K562 (cell line): ENCODE results near the gene KLHL6. TPM values are rescaled to one million over a fixed set of nuclear protein-coding genes. Genes with fewer than 3 reads are reported as not detected.

Source experiments
- CBX2 ChIP-seq: fragments of 200-600 bp; sonication (generic); IDR thresholded peaks from one replicate; pipeline ENCODE4 v1.6.1; 2012; ENCODE audit warnings: mild to moderate bottlenecking, low read length, inconsistent platforms; ENCODE audit not compliant: insufficient read depth, poor library complexity, severe bottlenecking
- CC2D1A ChIP-seq: fragments of 450-650 bp; IDR thresholded peaks from 2 replicates; pipeline ENCODE4 v1.6.1; 2017; ENCODE audit warnings: mild to moderate bottlenecking
- CCAR2 ChIP-seq: fragments of 200-400 bp; formaldehyde crosslinking; IDR thresholded peaks from 2 replicates; pipeline ENCODE4 v1.6.1; 2017; ENCODE audit warnings: mild to moderate bottlenecking, low read depth, low read length
- CHD2 ChIP-seq: IDR thresholded peaks from 2 replicates; pipeline ENCODE4 v1.6.1; 2011; ENCODE audit warnings: low read depth, low read length
- GTF2A2 ChIP-seq: IDR thresholded peaks from 2 replicates; pipeline ENCODE4 v1.6.1; 2016; ENCODE audit warnings: mild to moderate bottlenecking, missing genetic modification characterization, missing compliant biosample characterization
- GTF2F1 ChIP-seq: IDR thresholded peaks from 2 replicates; pipeline ENCODE4 v1.6.1; 2011; ENCODE audit warnings: low read depth, low read length, improper control_type of control experiment
- HDAC8 ChIP-seq: fragments of 450-650 bp; IDR thresholded peaks from 2 replicates; pipeline ENCODE4 v1.6.1; 2016; ENCODE audit warnings: mild to moderate bottlenecking, missing genetic modification characterization, moderate library complexity, missing compliant biosample characterization
- HNRNPK ChIP-seq: fragments of 200-400 bp; formaldehyde crosslinking; IDR thresholded peaks from one replicate; pipeline ENCODE4 v1.6.1; 2018; ENCODE audit warnings: mild to moderate bottlenecking, low read depth, low read length; ENCODE audit not compliant: poor library complexity, severe bottlenecking
- NCOA4 ChIP-seq: fragments of 450-650 bp; IDR thresholded peaks from 2 replicates; pipeline ENCODE4 v1.6.1; 2018; ENCODE audit warnings: mild to moderate bottlenecking; ENCODE audit not compliant: partially characterized antibody
- NCOA6 ChIP-seq: fragments of 450-650 bp; IDR thresholded peaks from 2 replicates; pipeline ENCODE4 v1.6.1; 2017; ENCODE audit warnings: mild to moderate bottlenecking
- NRF1 ChIP-seq, 2 experiments: fragments of 450-650 bp; IDR thresholded peaks in 1 of 2; conservative IDR thresholded peaks in 1 of 2; 2 replicates each; pipeline ENCODE4 v1.6.1; 2014; ENCODE audit warnings: mild to moderate bottlenecking in 2 of 2
- PTTG1 ChIP-seq: fragments of 450-650 bp; IDR thresholded peaks from 2 replicates; pipeline ENCODE4 v1.6.1; 2016; ENCODE audit warnings: low read depth, mild to moderate bottlenecking, missing genetic modification characterization, missing compliant biosample characterization
- SREBF2 ChIP-seq: sonication (generic); formaldehyde crosslinking; IDR thresholded peaks from 2 replicates; pipeline ENCODE4 v1.4.0; 2020; ENCODE audit warnings: mild to moderate bottlenecking, missing genetic modification reagents
- polyA plus RNA-seq, 8 experiments: library from polyadenylated mRNA; depleted of rRNA in 4 of 8; stranded (reverse) in 5 of 8; unstranded in 3 of 8; fragments of >200 nt; fragmentation: Nextera tagmentation in 2 of 8; fragmentation: Illumina TruSeq in 1 of 8; extraction: Ambion mirVana in 2 of 8; extraction: Trizol in 1 of 8; gene quantifications; 2 replicates each; pipeline versions ENCODE4 v1.2.1 to v1.2.3, GENCODE V29; 2011 to 2014; ENCODE audit warnings: inconsistent platforms in 1 of 8, missing spikeins in 1 of 8
- total RNA-seq, 7 experiments: library from RNA; depleted of rRNA in 6 of 7; stranded (reverse); fragments of >200 nt in 6 of 7; fragmentation: Illumina TruSeq in 2 of 7; extraction: Trizol in 2 of 7; gene quantifications; 2 replicates each; pipeline versions ENCODE4 v1.2.1 to v1.2.3, GENCODE V29; 2011 to 2021; ENCODE audit warnings: low replicate concordance in 1 of 7
- TF ChIP-seq, protein P1 (sequence below): fragments of 450-650 bp; IDR thresholded peaks from 2 replicates; pipeline ENCODE4 v1.6.1; 2017; ENCODE audit warnings: antibody characterized with exemption, mild to moderate bottlenecking
- TF ChIP-seq, protein P2 (sequence below): fragments of 450-650 bp; IDR thresholded peaks from 2 replicates; pipeline ENCODE4 v1.6.1; 2016; ENCODE audit warnings: borderline replicate concordance
- TF ChIP-seq, protein P3 (sequence below): fragments of 450-650 bp; IDR thresholded peaks from 2 replicates; pipeline ENCODE4 v1.6.1; 2016; ENCODE audit warnings: low read depth, mild to moderate bottlenecking, moderate library complexity
- TF ChIP-seq, protein P4 (sequence below): IDR thresholded peaks from 2 replicates; pipeline ENCODE4 v1.6.1; 2014; ENCODE audit warnings: antibody characterized with exemption
- TF ChIP-seq, protein P5 (sequence below): fragments of 450-650 bp; formaldehyde crosslinking; IDR thresholded peaks from 2 replicates; pipeline ENCODE4 v1.4.0; 2020; ENCODE audit warnings: mild to moderate bottlenecking, moderate library complexity

Gene KLHL6
- total and polyA plus RNA-seq, 9 of the 15 experiments (the other 6 are each of a cell fraction or from before 2014, with no cell fraction given) = 0.18 to 2.1 (median 1.4) TPM

DNA sequence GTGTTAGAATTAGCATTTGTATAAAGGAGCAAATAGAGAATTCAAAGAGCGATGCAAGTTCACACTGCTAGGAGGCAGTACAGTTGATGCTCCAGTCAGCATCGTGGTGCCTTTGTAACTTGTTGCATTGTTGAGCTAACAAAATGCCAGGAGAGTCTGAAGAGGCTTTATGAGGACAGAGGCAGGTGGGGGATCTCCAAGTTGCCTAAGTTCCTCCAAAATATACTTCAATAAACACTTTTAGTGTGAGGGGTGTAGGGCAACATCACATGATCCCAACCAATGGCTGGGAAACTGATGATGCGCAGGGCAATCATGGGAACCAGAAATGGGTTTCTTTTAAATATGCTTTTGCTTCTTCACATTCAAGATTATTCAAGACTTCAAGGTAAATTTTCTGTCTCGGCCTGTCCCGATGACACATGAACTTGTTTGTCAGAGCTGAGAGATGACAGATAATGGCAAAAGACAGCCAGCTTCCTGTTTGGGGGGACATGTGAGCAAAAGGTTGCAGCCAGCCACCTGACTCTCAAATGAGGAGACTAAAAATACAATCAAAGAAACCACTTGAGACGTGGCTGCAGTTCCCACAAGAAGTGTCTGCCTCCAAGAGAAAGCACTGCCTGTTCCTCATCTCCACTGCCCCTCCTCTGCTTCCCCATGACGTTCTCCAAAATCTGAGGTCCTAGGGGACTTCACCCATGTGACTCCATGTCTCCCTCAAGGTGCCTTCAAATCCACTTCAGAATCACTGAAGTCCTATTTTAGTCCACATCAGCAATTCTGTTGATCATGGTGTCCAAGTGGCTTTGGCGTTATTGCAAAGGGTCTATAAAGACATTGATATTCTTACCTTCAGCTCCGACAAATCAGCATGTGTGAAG is 39.3 kb downstream of the KLHL6 start (continued):
- TF ChIP-seq NRF1 (conservative IDR thresholded peaks at IDR 0.05 in 1 of 2, IDR thresholded peaks at IDR 0.05 in 1 of 2) (no peak), NCOA4 (no peak), CC2D1A (no peak), GTF2A2 (tag) (no peak), HDAC8 (tag) (no peak), HNRNPK (no peak), PTTG1 (tag) (peak; percentile 25; the same call in 1 of the 2 replicates), GTF2F1 (no peak), CBX2 (no peak), SREBF2 (CRISPR knock-in tag) (no peak), CHD2 (no peak), CCAR2 (no peak), NCOA6 (no peak)
- TF ChIP-seq, protein P1, sequence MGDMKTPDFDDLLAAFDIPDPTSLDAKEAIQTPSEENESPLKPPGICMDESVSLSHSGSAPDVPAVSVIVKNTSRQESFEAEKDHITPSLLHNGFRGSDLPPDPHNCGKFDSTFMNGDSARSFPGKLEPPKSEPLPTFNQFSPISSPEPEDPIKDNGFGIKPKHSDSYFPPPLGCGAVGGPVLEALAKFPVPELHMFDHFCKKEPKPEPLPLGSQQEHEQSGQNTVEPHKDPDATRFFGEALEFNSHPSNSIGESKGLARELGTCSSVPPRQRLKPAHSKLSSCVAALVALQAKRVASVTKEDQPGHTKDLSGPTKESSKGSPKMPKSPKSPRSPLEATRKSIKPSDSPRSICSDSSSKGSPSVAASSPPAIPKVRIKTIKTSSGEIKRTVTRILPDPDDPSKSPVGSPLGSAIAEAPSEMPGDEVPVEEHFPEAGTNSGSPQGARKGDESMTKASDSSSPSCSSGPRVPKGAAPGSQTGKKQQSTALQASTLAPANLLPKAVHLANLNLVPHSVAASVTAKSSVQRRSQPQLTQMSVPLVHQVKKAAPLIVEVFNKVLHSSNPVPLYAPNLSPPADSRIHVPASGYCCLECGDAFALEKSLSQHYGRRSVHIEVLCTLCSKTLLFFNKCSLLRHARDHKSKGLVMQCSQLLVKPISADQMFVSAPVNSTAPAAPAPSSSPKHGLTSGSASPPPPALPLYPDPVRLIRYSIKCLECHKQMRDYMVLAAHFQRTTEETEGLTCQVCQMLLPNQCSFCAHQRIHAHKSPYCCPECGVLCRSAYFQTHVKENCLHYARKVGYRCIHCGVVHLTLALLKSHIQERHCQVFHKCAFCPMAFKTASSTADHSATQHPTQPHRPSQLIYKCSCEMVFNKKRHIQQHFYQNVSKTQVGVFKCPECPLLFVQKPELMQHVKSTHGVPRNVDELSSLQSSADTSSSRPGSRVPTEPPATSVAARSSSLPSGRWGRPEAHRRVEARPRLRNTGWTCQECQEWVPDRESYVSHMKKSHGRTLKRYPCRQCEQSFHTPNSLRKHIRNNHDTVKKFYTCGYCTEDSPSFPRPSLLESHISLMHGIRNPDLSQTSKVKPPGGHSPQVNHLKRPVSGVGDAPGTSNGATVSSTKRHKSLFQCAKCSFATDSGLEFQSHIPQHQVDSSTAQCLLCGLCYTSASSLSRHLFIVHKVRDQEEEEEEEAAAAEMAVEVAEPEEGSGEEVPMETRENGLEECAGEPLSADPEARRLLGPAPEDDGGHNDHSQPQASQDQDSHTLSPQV = peak; percentile 35; the same call in 1 of the 2 replicates
- TF ChIP-seq, protein P2, sequence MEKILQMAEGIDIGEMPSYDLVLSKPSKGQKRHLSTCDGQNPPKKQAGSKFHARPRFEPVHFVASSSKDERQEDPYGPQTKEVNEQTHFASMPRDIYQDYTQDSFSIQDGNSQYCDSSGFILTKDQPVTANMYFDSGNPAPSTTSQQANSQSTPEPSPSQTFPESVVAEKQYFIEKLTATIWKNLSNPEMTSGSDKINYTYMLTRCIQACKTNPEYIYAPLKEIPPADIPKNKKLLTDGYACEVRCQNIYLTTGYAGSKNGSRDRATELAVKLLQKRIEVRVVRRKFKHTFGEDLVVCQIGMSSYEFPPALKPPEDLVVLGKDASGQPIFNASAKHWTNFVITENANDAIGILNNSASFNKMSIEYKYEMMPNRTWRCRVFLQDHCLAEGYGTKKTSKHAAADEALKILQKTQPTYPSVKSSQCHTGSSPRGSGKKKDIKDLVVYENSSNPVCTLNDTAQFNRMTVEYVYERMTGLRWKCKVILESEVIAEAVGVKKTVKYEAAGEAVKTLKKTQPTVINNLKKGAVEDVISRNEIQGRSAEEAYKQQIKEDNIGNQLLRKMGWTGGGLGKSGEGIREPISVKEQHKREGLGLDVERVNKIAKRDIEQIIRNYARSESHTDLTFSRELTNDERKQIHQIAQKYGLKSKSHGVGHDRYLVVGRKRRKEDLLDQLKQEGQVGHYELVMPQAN = no peak
- TF ChIP-seq, protein P3, sequence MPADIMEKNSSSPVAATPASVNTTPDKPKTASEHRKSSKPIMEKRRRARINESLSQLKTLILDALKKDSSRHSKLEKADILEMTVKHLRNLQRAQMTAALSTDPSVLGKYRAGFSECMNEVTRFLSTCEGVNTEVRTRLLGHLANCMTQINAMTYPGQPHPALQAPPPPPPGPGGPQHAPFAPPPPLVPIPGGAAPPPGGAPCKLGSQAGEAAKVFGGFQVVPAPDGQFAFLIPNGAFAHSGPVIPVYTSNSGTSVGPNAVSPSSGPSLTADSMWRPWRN = no peak
- TF ChIP-seq, protein P4, sequence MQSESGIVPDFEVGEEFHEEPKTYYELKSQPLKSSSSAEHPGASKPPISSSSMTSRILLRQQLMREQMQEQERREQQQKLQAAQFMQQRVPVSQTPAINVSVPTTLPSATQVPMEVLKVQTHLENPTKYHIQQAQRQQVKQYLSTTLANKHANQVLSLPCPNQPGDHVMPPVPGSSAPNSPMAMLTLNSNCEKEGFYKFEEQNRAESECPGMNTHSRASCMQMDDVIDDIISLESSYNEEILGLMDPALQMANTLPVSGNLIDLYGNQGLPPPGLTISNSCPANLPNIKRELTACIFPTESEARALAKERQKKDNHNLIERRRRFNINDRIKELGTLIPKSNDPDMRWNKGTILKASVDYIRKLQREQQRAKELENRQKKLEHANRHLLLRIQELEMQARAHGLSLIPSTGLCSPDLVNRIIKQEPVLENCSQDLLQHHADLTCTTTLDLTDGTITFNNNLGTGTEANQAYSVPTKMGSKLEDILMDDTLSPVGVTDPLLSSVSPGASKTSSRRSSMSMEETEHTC = no peak
- TF ChIP-seq, protein P5, sequence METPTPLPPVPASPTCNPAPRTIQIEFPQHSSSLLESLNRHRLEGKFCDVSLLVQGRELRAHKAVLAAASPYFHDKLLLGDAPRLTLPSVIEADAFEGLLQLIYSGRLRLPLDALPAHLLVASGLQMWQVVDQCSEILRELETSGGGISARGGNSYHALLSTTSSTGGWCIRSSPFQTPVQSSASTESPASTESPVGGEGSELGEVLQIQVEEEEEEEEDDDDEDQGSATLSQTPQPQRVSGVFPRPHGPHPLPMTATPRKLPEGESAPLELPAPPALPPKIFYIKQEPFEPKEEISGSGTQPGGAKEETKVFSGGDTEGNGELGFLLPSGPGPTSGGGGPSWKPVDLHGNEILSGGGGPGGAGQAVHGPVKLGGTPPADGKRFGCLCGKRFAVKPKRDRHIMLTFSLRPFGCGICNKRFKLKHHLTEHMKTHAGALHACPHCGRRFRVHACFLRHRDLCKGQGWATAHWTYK (CRISPR knock-in tag) = no peak
